ENCODE measurements around the gene MED29.

The MED29 gene

GRCh38 chr19:39423258-39424086 is 32.3 kb downstream of the MED29 start:
- TF ChIP-seq CTCF (IDR thresholded peaks at IDR 0.05; ENCODE audit: low read depth, low read length): no peak
- in situ Hi-C loops (cut with HindIII; ENCODE audit: low sequenced_read_pairs): no loop called here
- H3K4me3 ChIP-seq (ENCODE audit: low read depth, low read length): no peak overlapping the region
- no peak for DNase-seq (ENCODE audit: low read depth, low spot score)

- H3K4me3 ChIP-seq (ENCODE audit: low read depth, low read length): no peak overlapping the region
- no peak for TF ChIP-seq CTCF (IDR thresholded peaks at IDR 0.05; ENCODE audit: low read depth, low read length)
- in situ Hi-C loops (cut with HindIII; ENCODE audit: low sequenced_read_pairs): no loop called here
- no peak for DNase-seq (ENCODE audit: low read depth, low spot score)
Observed at GRCh38 chr19:39424934-39425333, 33.8 kb downstream of the MED29 start.

- no peak for DNase-seq (ENCODE audit: low read depth, low spot score)
- TF ChIP-seq CTCF (IDR thresholded peaks at IDR 0.05; ENCODE audit: low read depth, low read length): no peak
- H3K4me3 ChIP-seq (ENCODE audit: low read depth, low read length): no peak overlapping the region
- in situ Hi-C loops (cut with HindIII; ENCODE audit: low sequenced_read_pairs): no loop called here
Observed at GRCh38 chr19:39425744-39426143, 34.6 kb downstream of the MED29 start.

- no peak for DNase-seq (ENCODE audit: low read depth, low spot score)
- no peak for TF ChIP-seq CTCF (IDR thresholded peaks at IDR 0.05; ENCODE audit: low read depth, low read length)
- in situ Hi-C loops (cut with HindIII; ENCODE audit: low sequenced_read_pairs): no loop called here
- no peak overlapping the region for H3K4me3 ChIP-seq (ENCODE audit: low read depth, low read length)
Observed at GRCh38 chr19:39426170-39426569, 35.0 kb downstream of the MED29 start.

- no peak for DNase-seq (ENCODE audit: low read depth, low spot score)
- H3K4me3 ChIP-seq (ENCODE audit: low read depth, low read length): no peak overlapping the region
- in situ Hi-C loops (cut with HindIII; ENCODE audit: low sequenced_read_pairs): no loop called here
- TF ChIP-seq CTCF (IDR thresholded peaks at IDR 0.05; ENCODE audit: low read depth, low read length): no peak
Observed at GRCh38 chr19:39427707-39428106, 36.5 kb downstream of the MED29 start.

GRCh38 chr19:39428283-39429112 is 37.3 kb downstream of the MED29 start:
- in situ Hi-C loops (cut with HindIII; ENCODE audit: low sequenced_read_pairs): no loop called here
- no peak for TF ChIP-seq CTCF (IDR thresholded peaks at IDR 0.05; ENCODE audit: low read depth, low read length)
- DNase-seq (ENCODE audit: low read depth, low spot score): peak; percentile 95
- no peak overlapping the region for H3K4me3 ChIP-seq (ENCODE audit: low read depth, low read length)
